Naive thymus-derived CD8-positive, alpha-beta T cell (primary cell): Measurements from ENCODE around the gene NHSL2. TPM values are rescaled to one million over a fixed set of nuclear protein-coding genes. Genes with fewer than 3 reads are reported as not detected.

ENCODE experiments used
- ATAC-seq, 2 donors: fragments of 150-1000 bp; cut with Tn5 transposase in 1 of 2; sonication (Bioruptor Pico), chemical (Tn5 transposase) in 1 of 2; 1 replicate in 1 of 2; 2 replicates in 1 of 2; pipeline ENCODE4 v1.10.0; 2021; ENCODE audit warnings: mild to moderate bottlenecking in 2 of 2, moderate library complexity in 2 of 2
- POLR2A ChIA-PET: fragments of 350-600 bp; sonication (Branson Sonifier 250); formaldehyde crosslinking; loops from one replicate; lab custom pipeline; 2021; ENCODE audit warnings: antibody characterized with exemption; lab: Charles Lee
- DNase-seq, 10 donors: peaks; one replicate each; pipeline versions ENCODE4 v3.0.0 to v3.0.0-alpha.2; 2020 to 2022
- H3K27ac Mint-ChIP-seq, 10 donors: one replicate each; pipeline ENCODE4 v1.8.0; 2020 to 2022; ENCODE audit warnings: mild to moderate bottlenecking in 10 of 10, mixed read lengths in 10 of 10, moderate library complexity in 4 of 10, inconsistent platforms in 1 of 10
- H3K27me3 Mint-ChIP-seq, 5 donors: one replicate each; pipeline ENCODE4 v1.8.0; 2021 to 2022; ENCODE audit warnings: mixed read lengths in 5 of 5
- H3K36me3 Mint-ChIP-seq, 3 donors: one replicate each; pipeline ENCODE4 v1.8.0; 2020 to 2022; ENCODE audit warnings: mixed read lengths in 3 of 3, mild to moderate bottlenecking in 2 of 3, inconsistent platforms in 1 of 3
- H3K4me1 Mint-ChIP-seq, 4 donors: one replicate each; pipeline ENCODE4 v1.8.0; 2021 to 2022; ENCODE audit warnings: mixed read lengths in 4 of 4
- H3K4me3 Mint-ChIP-seq, 10 donors: one replicate each; pipeline ENCODE4 v1.8.0; 2020 to 2022; ENCODE audit warnings: mild to moderate bottlenecking in 10 of 10, mixed read lengths in 10 of 10, moderate library complexity in 6 of 10, inconsistent platforms in 1 of 10
- H3K9me3 Mint-ChIP-seq, 9 donors: one replicate each; pipeline ENCODE4 v1.8.0; 2020 to 2022; ENCODE audit warnings: mixed read lengths in 9 of 9, mild to moderate bottlenecking in 3 of 9, inconsistent platforms in 1 of 9, moderate library complexity in 1 of 9
- polyA plus RNA-seq, 3 donors: library from polyadenylated mRNA; unstranded; fragments of 300-500 nt; fragmentation: Illumina TruSeq; gene quantifications; one replicate each; pipeline ENCODE4 v1.2.3, GENCODE V29; 2021
- total RNA-seq, 8 experiments: library from RNA in 2 of 8; stranded (reverse) in 2 of 8; gene quantifications; one replicate each; pipeline ENCODE4 v1.2.3 and lab custom pipeline; 2021 to 2026

NHSL2 gene
- total and polyA plus RNA-seq, 5 experiments from 2014 or later, result 0.09 to 2.6 (median 0.52) TPM

- no peak for ATAC-seq
- POLR2A ChIA-PET, result no interaction called here
- Mint-ChIP-seq H3K4me1 (peaks cover 0 to 13% (median 0%) of the 10 kb centered on the region in 4 donors), H3K36me3 (no peaks in the 10 kb centered on the region), H3K27me3 (peaks cover 0 to 16% (median 2%) of the 10 kb centered on the region in 5 donors), H3K9me3 (no peaks in the 10 kb centered on the region), H3K27ac (peak overlapping the region in 1 of 10 donors; percentile 34), H3K4me3 (no peak overlapping the region)
- DNase-seq, result no peak
Observed at GRCh38 chrX:72114306-72114705, 203.7 kb downstream of the NHSL2 start.

DNA sequence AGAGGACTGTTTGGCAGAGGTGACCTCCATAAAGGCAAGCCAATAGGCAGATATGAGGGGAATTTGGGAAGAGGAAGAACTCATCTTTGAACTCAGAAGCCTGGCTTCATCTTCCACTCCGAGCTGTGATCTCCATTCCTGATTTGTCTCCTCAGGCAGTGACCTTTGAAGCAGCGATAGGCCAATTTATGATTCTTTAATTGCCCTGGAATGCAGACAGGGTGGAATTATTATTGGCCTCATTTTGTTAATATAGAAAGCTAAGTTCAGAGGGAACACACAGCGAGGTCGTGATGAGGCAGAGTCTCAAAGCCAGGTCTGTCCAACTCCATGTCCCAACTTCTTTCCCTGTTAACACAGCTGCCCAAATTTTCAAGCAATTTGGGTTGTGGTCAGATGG, 204.2 kb downstream of the NHSL2 start:
- ATAC-seq (no peak), DNase-seq (no peak)
- POLR2A ChIA-PET, result no interaction called here
- Mint-ChIP-seq H3K27ac (no peak overlapping the region), H3K4me1 (peaks cover 0 to 15% (median 0%) of the 10 kb centered on the region in 4 donors), H3K4me3 (no peak overlapping the region), H3K9me3 (no peaks in the 10 kb centered on the region), H3K36me3 (no peaks in the 10 kb centered on the region), H3K27me3 (peaks cover 0 to 16% (median 2%) of the 10 kb centered on the region in 5 donors)

DNA sequence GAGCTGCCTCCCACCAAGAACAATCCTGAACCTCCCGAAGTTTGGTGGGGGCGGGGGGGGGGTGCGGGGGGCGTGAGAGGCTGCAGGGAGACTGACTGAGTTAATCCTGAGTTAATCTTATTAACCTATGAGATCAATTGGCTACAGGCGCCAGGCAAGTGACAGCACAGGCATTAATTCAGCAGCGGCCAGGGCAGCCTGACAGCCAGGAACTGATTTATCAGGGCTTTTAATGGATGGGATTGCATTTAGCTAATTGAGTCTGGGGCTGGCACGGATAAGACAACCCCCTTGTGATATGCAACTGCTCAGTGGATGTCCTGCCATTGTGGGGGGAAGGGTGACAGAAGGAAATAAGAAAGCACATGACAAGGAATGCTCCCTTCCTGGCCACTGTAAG, 204.7 kb downstream of the NHSL2 start:
- Mint-ChIP-seq H3K4me1 (peaks cover 0 to 16% (median 0%) of the 10 kb centered on the region in 4 donors), H3K4me3 (no peak overlapping the region), H3K27me3 (peaks cover 0 to 16% (median 2%) of the 10 kb centered on the region in 5 donors), H3K9me3 (no peaks in the 10 kb centered on the region), H3K36me3 (no peaks in the 10 kb centered on the region), H3K27ac (no peak overlapping the region)
- DNase-seq (no peak), ATAC-seq (no peak)
- POLR2A ChIA-PET, result no interaction called here

DNA sequence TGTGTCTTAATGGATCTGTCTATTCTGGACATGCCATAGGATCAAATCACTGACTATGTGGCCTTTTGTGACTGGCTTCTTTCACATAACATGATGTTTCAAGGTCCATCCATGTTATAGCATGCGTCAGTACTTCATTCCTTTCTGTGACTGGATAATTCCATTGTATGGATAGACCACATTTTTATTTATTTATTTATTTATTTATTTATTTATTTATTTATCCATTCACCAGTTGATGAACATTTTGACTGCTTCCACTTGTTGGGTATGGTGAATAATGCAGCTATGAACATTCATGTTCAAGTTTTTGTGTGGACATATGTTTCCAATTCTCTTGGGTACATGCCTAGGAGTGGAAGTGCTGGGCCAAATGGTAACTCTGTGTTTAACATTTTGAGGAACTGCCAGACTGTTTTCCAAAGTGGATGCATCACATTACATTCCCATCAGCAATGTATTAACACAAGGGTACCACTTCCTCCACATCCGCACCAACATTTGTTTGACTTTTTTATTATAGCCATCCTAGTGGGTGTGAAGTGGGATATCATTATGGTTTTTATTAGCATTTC, 207.1 kb downstream of the NHSL2 start:
- peaks cover 0 to 3% (median under 1%) of the 10 kb centered on the region in 5 donors for H3K27me3 Mint-ChIP-seq
- POLR2A ChIA-PET, result no interaction called here
- no peaks in the 10 kb centered on the region for H3K36me3 Mint-ChIP-seq
- DNase-seq (no peak), ATAC-seq (no peak)
- H3K27ac Mint-ChIP-seq, result peak overlapping the region in 1 of 10 donors; percentile 32
- H3K9me3 Mint-ChIP-seq, result no peaks in the 10 kb centered on the region
- peaks cover 0 to 36% (median 6%) of the 10 kb centered on the region in 4 donors for H3K4me1 Mint-ChIP-seq
- H3K4me3 Mint-ChIP-seq, result no peak overlapping the region

DNA sequence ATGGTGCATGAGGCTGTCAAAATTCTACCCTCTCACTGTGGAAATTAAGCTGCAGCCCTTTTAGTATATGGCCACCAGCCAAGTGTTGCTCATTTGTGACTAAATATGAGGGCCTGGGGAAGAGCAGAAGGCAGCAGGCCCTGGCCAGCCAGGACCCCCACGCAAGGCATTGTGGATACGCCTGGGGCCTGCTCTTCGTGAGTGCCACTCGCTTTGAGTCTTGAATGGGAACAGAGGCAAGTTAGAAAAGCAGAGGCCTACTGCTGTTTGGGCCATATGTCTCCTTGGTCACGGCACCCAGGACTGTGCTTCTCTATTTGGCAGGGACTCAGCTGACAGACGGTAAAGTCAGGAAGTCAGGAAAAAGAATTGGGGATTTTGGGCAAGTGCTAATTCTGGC, 210.2 kb downstream of the NHSL2 start:
- Mint-ChIP-seq H3K4me3 (peak overlapping the region in 2 of 10 donors; percentile 16 to 46), H3K4me1 (peaks cover 5 to 66% (median 13%) of the 10 kb centered on the region in 4 donors), H3K36me3 (no peaks in the 10 kb centered on the region), H3K9me3 (no peaks in the 10 kb centered on the region), H3K27me3 (peaks cover 0 to 26% (median 4%) of the 10 kb centered on the region in 5 donors), H3K27ac (peak overlapping the region in 6 of 10 donors; percentile 27 to 84 (median 72))
- POLR2A ChIA-PET, result interaction anchor here (0.6 to 0.7 kb wide), 2 partner anchors 20 to 97 kb away, joined by 3 to 4 read pairs; no protein-coding TSS in a partner anchor
- DNase-seq (no peak), ATAC-seq (no peak)

GRCh38 chrX:72121383-72121782, 210.7 kb downstream of the NHSL2 start:
- no peaks in the 10 kb centered on the region for H3K9me3 Mint-ChIP-seq
- POLR2A ChIA-PET, result interaction anchor here (0.6 to 1.2 kb wide), 3 partner anchors 20 to 103 kb away, joined by 3 to 4 read pairs (median 4); no protein-coding TSS in a partner anchor
- peak in 5 of 10 donors; percentile 18 to 41 (median 31) for DNase-seq

DNA sequence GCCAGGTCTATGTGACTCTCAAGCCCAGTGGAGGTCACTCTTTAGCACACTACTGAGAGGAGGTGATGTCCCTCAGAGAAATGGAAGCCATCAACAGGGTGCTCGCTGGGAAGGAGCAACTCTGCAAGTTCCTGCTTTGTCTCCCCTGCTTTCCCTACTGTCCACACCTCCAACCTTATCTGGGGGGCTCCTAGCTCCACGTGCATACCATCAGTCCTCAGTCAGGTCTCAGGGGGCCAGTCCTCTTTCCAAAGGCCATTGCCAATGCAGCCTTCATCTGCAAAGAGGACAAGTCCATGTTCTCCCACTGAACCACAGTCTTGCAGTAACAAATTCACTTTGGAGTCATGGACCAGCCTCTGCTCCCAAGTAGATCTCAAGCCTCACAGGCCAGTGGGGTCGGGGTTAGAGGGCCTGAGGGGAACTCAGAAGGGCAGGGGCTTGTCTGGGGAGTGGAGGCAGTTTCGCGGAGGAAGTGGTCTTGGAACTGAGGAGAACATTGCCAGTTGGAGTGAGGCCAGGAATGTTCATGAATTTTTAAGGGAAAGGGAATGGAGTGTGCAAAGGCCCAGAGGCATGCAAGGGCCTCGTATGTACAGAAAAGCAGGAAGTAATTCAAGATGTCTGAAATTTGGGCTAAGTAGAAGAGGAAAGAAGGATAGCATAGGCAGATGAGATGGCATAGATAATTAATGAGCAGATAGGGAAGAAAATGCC, 212.1 kb downstream of the NHSL2 start:
- DNase-seq (no peak), ATAC-seq (no peak)
- Mint-ChIP-seq H3K36me3 (no peaks in the 10 kb centered on the region), H3K4me1 (peaks cover 5 to 70% (median 15%) of the 10 kb centered on the region in 4 donors), H3K4me3 (no peak overlapping the region), H3K27me3 (peaks cover 0 to 26% (median 5%) of the 10 kb centered on the region in 5 donors), H3K9me3 (no peaks in the 10 kb centered on the region), H3K27ac (peak overlapping the region in 2 of 10 donors; percentile 70 to 83)
- POLR2A ChIA-PET, result interaction anchor here (0.6 to 1.2 kb wide), 2 partner anchors 105 to 1803 kb away, joined by 4 read pairs; no protein-coding TSS in a partner anchor

More at GRCh38 chrX:72121383-72121782, 210.7 kb downstream of the NHSL2 start:
- H3K27me3 Mint-ChIP-seq, result peaks cover 0 to 26% (median 4%) of the 10 kb centered on the region in 5 donors
- peak overlapping the region in 5 of 10 donors; percentile 66 to 84 (median 79) for H3K27ac Mint-ChIP-seq
- H3K36me3 Mint-ChIP-seq, result no peaks in the 10 kb centered on the region
- ATAC-seq, result peak; percentile 74 to 87
- H3K4me3 Mint-ChIP-seq, result peak overlapping the region in 6 of 10 donors; percentile 34 to 57 (median 44)
- H3K4me1 Mint-ChIP-seq, result peaks cover 5 to 70% (median 13%) of the 10 kb centered on the region in 4 donors

- peaks cover 0 to 26% (median 5%) of the 10 kb centered on the region in 5 donors for H3K27me3 Mint-ChIP-seq
- ATAC-seq (no peak), DNase-seq (no peak)
- H3K4me3 Mint-ChIP-seq, result no peak overlapping the region
- no peaks in the 10 kb centered on the region for H3K9me3 Mint-ChIP-seq
- no peaks in the 10 kb centered on the region for H3K36me3 Mint-ChIP-seq
- H3K27ac Mint-ChIP-seq, result peak overlapping the region in 2 of 10 donors; percentile 16 to 70
- H3K4me1 Mint-ChIP-seq, result peaks cover 5 to 70% (median 15%) of the 10 kb centered on the region in 4 donors
- POLR2A ChIA-PET, result no interaction called here
Observed at GRCh38 chrX:72123471-72124185, 213.0 kb downstream of the NHSL2 start.

DNA sequence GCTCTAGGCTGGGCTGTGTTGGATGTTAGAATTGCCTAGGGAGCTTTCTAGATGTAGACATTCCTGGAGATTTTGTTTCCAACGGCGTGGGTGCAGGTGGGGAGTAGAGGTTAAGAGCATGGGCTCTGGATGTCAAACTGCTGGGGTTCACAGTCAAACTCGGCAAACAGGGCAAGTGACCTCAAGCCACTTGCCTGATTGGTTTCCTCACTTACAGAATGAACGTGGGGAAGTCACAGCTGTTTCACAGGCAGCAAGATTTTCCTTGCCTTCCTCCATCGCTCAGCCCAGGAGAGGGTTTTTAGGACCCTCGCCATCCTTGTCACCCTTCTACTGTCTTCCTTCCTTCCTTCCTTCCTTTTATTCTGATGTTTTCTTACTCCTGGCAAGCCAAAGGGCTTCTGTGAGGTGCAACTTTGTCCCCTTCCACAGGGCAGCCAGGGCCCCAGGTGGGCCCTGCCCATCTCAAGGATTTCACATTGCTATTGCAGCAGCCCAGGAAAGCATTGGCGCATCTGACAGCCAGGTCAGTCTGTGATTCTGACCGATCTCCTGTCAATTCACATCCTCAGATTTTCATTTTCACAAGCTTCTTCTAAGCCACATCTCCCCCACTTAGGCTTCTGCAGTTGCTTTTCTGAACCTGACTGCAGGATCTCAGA, 214.0 kb downstream of the NHSL2 start:
- POLR2A ChIA-PET, result interaction anchor here (1.0 kb wide), 1 partner anchor 13 kb away, joined by 3 read pairs; no protein-coding TSS in a partner anchor
- no peaks in the 10 kb centered on the region for H3K9me3 Mint-ChIP-seq
- H3K36me3 Mint-ChIP-seq, result no peaks in the 10 kb centered on the region
- H3K27ac Mint-ChIP-seq, result peak overlapping the region in 4 of 10 donors; percentile 16 to 54 (median 36)
- DNase-seq (no peak), ATAC-seq (no peak)
- peaks cover 7 to 72% (median 15%) of the 10 kb centered on the region in 4 donors for H3K4me1 Mint-ChIP-seq
- H3K4me3 Mint-ChIP-seq, result peak overlapping the region in 1 of 10 donors; percentile 11
- peaks cover 3 to 35% (median 7%) of the 10 kb centered on the region in 5 donors for H3K27me3 Mint-ChIP-seq

DNA sequence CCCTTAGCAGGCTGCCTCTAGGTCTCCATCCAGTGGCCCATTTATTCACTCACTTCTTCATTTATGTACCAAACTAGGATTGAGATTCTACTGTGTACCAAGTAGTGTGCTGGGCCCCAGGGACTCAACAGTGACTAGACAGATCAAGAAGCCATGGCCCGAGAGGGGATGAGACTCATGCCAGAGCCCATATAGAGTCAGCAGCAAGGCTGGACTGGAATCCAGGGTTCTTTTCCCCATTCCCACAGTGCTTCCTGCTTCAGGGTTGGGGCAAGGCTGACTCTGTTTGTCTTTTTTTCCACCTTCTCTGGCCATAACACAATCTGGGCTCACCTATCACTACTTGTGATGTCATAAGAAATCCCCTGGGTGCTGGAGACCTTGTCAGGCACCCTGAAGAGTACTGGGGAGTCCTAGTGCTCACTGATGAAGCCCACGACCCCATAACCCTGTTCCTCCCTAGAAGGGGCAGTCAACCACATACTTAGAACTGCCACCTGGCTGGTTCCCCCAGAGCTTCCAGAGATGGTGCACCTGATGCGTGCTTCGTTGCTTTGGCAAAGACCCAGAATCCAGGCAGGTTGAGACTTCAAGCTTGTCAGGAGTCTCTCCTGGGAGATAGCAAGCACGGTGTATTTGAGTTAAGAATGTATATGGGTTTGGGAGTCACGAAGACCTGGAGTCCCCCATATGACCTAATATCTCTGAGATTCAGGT, 214.8 kb downstream of the NHSL2 start:
- ATAC-seq, result no peak

GRCh38 chrX:72126048-72126415, 215.4 kb downstream of the NHSL2 start:
- POLR2A ChIA-PET, result interaction anchor here (1.1 to 1.8 kb wide), 3 partner anchors 32 to 109 kb away, joined by 4 to 5 read pairs (median 4); no protein-coding TSS in a partner anchor
- peaks cover 7 to 61% (median 14%) of the 10 kb centered on the region in 4 donors for H3K4me1 Mint-ChIP-seq
- no peak for DNase-seq

More for the DNA sequence above, 214.8 kb downstream of the NHSL2 start:
- Mint-ChIP-seq H3K27me3 (peaks cover 3 to 42% (median 11%) of the 10 kb centered on the region in 5 donors), H3K4me1 (peaks cover 7 to 66% (median 15%) of the 10 kb centered on the region in 4 donors), H3K36me3 (no peaks in the 10 kb centered on the region), H3K27ac (peak overlapping the region in 2 of 10 donors; percentile 48 to 59), H3K9me3 (no peaks in the 10 kb centered on the region), H3K4me3 (peak overlapping the region in 1 of 10 donors; percentile 11)
- POLR2A ChIA-PET, result interaction anchor here (1.4 to 1.8 kb wide), 2 partner anchors 105 to 108 kb away, joined by 4 to 5 read pairs; no protein-coding TSS in a partner anchor
- DNase-seq, result no peak

More at GRCh38 chrX:72126048-72126415, 215.4 kb downstream of the NHSL2 start:
- peaks cover 3 to 47% (median 11%) of the 10 kb centered on the region in 5 donors for H3K27me3 Mint-ChIP-seq
- ATAC-seq, result no peak
- no peaks in the 10 kb centered on the region for H3K9me3 Mint-ChIP-seq
- no peaks in the 10 kb centered on the region for H3K36me3 Mint-ChIP-seq
- peak overlapping the region in 1 of 10 donors; percentile 49 for H3K27ac Mint-ChIP-seq
- no peak overlapping the region for H3K4me3 Mint-ChIP-seq
